ENCODE results near the gene UGT2B10. TPM values are rescaled to one million over a fixed set of nuclear protein-coding genes. Genes with fewer than 3 reads are reported as not detected.

UGT2B10 gene
- total RNA-seq, 1 donor from 2014 or later, result not detected

- no peak for TF ChIP-seq CTCF (IDR thresholded peaks at IDR 0.05; ENCODE audit: insufficient read depth, low read length, poor library complexity, severe bottlenecking)
- no peak for DNase-seq (ENCODE audit: low read depth)
Measured at GRCh38 chr4:68855771-68856170, 40.0 kb downstream of the UGT2B10 start.

GRCh38 chr4:68858039-68858438 lies 42.2 kb downstream of the UGT2B10 start:
- no peak for TF ChIP-seq CTCF (IDR thresholded peaks at IDR 0.05; ENCODE audit: insufficient read depth, low read length, poor library complexity, severe bottlenecking)
- DNase-seq (ENCODE audit: low read depth), result no peak
- Histone ChIP-seq H3K27me3 (ENCODE audit: control insufficient read depth, insufficient read depth, low read length) (no peaks in the 10 kb centered on the region), H3K36me3 (ENCODE audit: control insufficient read depth, insufficient read depth, low read length) (no peaks in the 10 kb centered on the region), H3K4me3 (ENCODE audit: low read depth, low read length) (no peak overlapping the region)

More at GRCh38 chr4:68855771-68856170, 40.0 kb downstream of the UGT2B10 start:
- H3K4me3 ChIP-seq (ENCODE audit: low read depth, low read length), result no peak overlapping the region
- H3K27me3 ChIP-seq (ENCODE audit: control insufficient read depth, insufficient read depth, low read length), result no peaks in the 10 kb centered on the region
- no peaks in the 10 kb centered on the region for H3K36me3 ChIP-seq (ENCODE audit: control insufficient read depth, insufficient read depth, low read length)

GRCh38 chr4:68859655-68860054 lies 43.9 kb downstream of the UGT2B10 start:
- DNase-seq (ENCODE audit: low read depth), result no peak
- no peak overlapping the region for H3K4me3 ChIP-seq (ENCODE audit: low read depth, low read length)
- H3K27me3 ChIP-seq (ENCODE audit: control insufficient read depth, insufficient read depth, low read length), result no peaks in the 10 kb centered on the region
- TF ChIP-seq CTCF (IDR thresholded peaks at IDR 0.05; ENCODE audit: insufficient read depth, low read length, poor library complexity, severe bottlenecking), result no peak
- H3K36me3 ChIP-seq (ENCODE audit: control insufficient read depth, insufficient read depth, low read length), result no peaks in the 10 kb centered on the region

DNA sequence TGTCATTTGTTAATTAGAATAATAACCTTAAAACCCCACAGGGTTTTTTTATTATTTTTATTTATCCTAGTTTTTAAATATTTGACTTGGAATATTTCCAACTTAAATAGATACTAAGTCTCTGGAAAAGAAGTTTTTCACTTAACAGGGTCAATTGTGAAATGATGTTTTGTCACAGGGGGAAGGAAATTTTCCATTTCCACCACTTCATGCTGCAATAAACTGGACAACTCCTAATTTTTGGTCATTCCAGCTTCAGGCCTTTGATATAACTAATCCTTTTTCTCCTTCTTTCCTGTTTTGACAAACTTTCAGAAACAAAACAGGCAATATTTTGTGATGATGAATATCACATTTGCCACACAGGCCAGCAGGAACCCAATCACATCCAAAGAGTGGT lies 45.3 kb downstream of the UGT2B10 start:
- Histone ChIP-seq H3K27me3 (ENCODE audit: control insufficient read depth, insufficient read depth, low read length) (no peaks in the 10 kb centered on the region), H3K36me3 (ENCODE audit: control insufficient read depth, insufficient read depth, low read length) (no peaks in the 10 kb centered on the region), H3K4me3 (ENCODE audit: low read depth, low read length) (no peak overlapping the region)
- DNase-seq (ENCODE audit: low read depth), result no peak
- no peak for TF ChIP-seq CTCF (IDR thresholded peaks at IDR 0.05; ENCODE audit: insufficient read depth, low read length, poor library complexity, severe bottlenecking)

DNA sequence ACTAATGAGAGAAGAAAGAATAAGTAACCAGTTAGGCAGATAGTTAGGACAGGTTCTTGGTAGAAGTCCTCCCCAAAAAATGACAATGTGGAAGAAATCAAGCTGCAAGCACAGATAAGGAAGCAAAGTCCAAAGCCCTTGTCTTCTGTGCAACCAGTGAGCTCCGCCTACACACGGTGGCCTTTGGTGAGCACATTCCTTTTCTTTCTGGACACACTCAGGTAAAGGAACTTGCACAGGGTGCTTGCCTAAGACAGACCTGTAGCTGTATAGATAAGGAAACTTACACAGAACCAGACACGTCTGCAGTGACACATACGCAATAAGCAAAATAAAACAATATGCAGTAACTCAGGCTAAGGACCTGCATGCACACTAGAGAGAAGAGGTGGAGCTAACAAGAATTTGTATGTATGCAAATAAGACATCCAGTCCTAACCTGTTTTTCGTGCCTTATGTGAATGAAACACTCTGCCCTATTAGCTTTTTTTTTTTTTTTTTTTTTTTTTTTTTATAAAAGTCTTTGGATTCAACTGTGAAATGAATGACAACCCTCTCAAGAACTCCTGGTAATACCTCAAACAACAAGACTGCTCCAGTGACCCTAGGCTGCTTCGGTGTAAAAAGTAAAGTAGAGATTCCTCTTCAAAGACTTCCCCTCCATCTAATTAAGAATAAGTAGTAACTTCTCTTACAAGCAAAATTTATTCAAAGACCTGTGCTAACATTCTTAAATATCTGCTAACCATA lies 48.8 kb downstream of the UGT2B10 start:
- DNase-seq (ENCODE audit: low read depth), result no peak
- H3K4me3 ChIP-seq (ENCODE audit: low read depth, low read length), result no peak overlapping the region

More for the DNA sequence above, 48.8 kb downstream of the UGT2B10 start:
- Histone ChIP-seq H3K36me3 (ENCODE audit: control insufficient read depth, insufficient read depth, low read length) (no peaks in the 10 kb centered on the region), H3K27me3 (ENCODE audit: control insufficient read depth, insufficient read depth, low read length) (no peaks in the 10 kb centered on the region)
- no peak for TF ChIP-seq CTCF (IDR thresholded peaks at IDR 0.05; ENCODE audit: insufficient read depth, low read length, poor library complexity, severe bottlenecking)

All from kidney epithelial cell (primary cell).